H1 (cell line): ENCODE data around the gene APBA2. TPM values are rescaled to one million over a fixed set of nuclear protein-coding genes. Genes with fewer than 3 reads are reported as not detected.
"Not testable (repeated sequence)": the region's sequence is repeated elsewhere in the genome, so short reads cannot be mapped to it uniquely, and the experiment has no call there.

ENCODE experiments used
- CTCF ChIA-PET: fragments of 300-600 bp; sonication (Branson Sonifier 250); formaldehyde crosslinking; loops from one replicate; lab custom pipeline; 2021; ENCODE audit not compliant: partially characterized antibody; lab: Charles Lee
- POLR2A ChIA-PET: fragments of 300-600 bp; sonication (Branson Sonifier 250); formaldehyde crosslinking; loops from one replicate; lab custom pipeline; 2021; ENCODE audit warnings: inconsistent platforms; ENCODE audit not compliant: partially characterized antibody; lab: Charles Lee
- DNase-seq, 2 experiments: peaks; one replicate each; pipeline versions ENCODE4 v3.0.0 to v3.0.0-alpha.2; 2010 to 2022; ENCODE audit warnings: low spot score in 2 of 2, low read depth in 1 of 2, mixed read lengths in 1 of 2
- FAIRE-seq: peaks from 2 replicates; lab custom pipeline; 2011; peaks lifted over from hg19 to GRCh38; lab: Jason Lieb, UNC
- H2AFZ ChIP-seq: 2 replicates; pipeline ENCODE4 v1.8.1; 2012; ENCODE audit warnings: low read length, inconsistent platforms
- H2AK5ac ChIP-seq: 2 replicates; pipeline ENCODE4 v1.6.1; 2013; ENCODE audit warnings: low read depth, low read length
- H2BK120ac ChIP-seq: replicated peaks from 2 replicates; pipeline ENCODE3; 2013; ENCODE audit warnings: low read depth, low read length, inconsistent platforms
- H2BK12ac ChIP-seq: 2 replicates; pipeline ENCODE4 v1.6.1; 2013; ENCODE audit warnings: low read depth, low read length
- H2BK15ac ChIP-seq: 2 replicates; pipeline ENCODE4 v1.6.1; 2013; ENCODE audit warnings: low read length
- H2BK20ac ChIP-seq: 2 replicates; pipeline ENCODE4 v1.6.1; 2013; ENCODE audit warnings: low read length
- H2BK5ac ChIP-seq: 2 replicates; pipeline ENCODE4 v1.6.1; 2013; ENCODE audit warnings: low read depth, low read length
- H3K14ac ChIP-seq: 2 replicates; pipeline ENCODE4 v1.6.1; 2013; ENCODE audit warnings: inconsistent platforms; ENCODE audit not compliant: insufficient read length
- H3K18ac ChIP-seq: 2 replicates; pipeline ENCODE4 v1.6.1; 2013; ENCODE audit warnings: low read length; ENCODE audit errors: extremely low read depth
- H3K23ac ChIP-seq: 2 replicates; pipeline ENCODE4 v1.6.1; 2013; ENCODE audit warnings: inconsistent platforms; ENCODE audit not compliant: insufficient read length
- H3K23me2 ChIP-seq: 2 replicates; pipeline ENCODE4 v1.6.1; 2013; ENCODE audit warnings: low read depth, low read length
- H3K27ac ChIP-seq: 2 replicates; pipeline ENCODE4 v1.6.1; 2011; ENCODE audit warnings: low read depth, low read length, inconsistent platforms
- H3K27me3 ChIP-seq, 4 experiments: replicated peaks in 1 of 4; 1 replicate in 1 of 4; 2 replicates in 3 of 4; pipeline versions ENCODE4 v1.6.1 to v1.8.1; 2011 to 2013; ENCODE audit warnings: low read length in 3 of 4, mild to moderate bottlenecking in 3 of 4, inconsistent platforms in 2 of 4, mixed read lengths in 2 of 4, moderate library complexity in 1 of 4; ENCODE audit not compliant: control insufficient read depth in 3 of 4, insufficient read depth in 3 of 4; ENCODE audit errors: extremely low read depth in 1 of 4
- H3K36me3 ChIP-seq, 4 experiments: 2 replicates each; pipeline versions ENCODE4 v1.6.1 to v1.8.1; 2011 to 2013; ENCODE audit warnings: mild to moderate bottlenecking in 4 of 4, low read length in 3 of 4, moderate library complexity in 2 of 4, control low read depth in 1 of 4, inconsistent platforms in 1 of 4; ENCODE audit not compliant: insufficient read depth in 4 of 4, control insufficient read depth in 2 of 4
- H3K4ac ChIP-seq: replicated peaks from 2 replicates; pipeline ENCODE3; 2013; ENCODE audit warnings: low read length, low read depth, mixed read lengths, inconsistent platforms; ENCODE audit not compliant: insufficient read length
- H3K4me1 ChIP-seq, 4 experiments: replicated peaks in 1 of 4; 1 replicate in 1 of 4; 2 replicates in 3 of 4; pipeline versions ENCODE4 v1.6.1 to v1.8.1; 2011 to 2013; ENCODE audit warnings: low read length in 3 of 4, inconsistent platforms in 2 of 4, mixed read lengths in 1 of 4; ENCODE audit not compliant: insufficient read depth in 4 of 4, control insufficient read depth in 3 of 4
- H3K4me2 ChIP-seq, 2 experiments: 2 replicates each; pipeline versions ENCODE4 v1.6.1 to v1.8.1; 2011 to 2013; ENCODE audit warnings: low read depth in 2 of 2, low read length in 2 of 2, control low read depth in 1 of 2, inconsistent platforms in 1 of 2, mild to moderate bottlenecking in 1 of 2; ENCODE audit not compliant: insufficient read depth in 1 of 2
- H3K4me3 ChIP-seq, 4 experiments: fragments of 200-600, 300-600 bp in 1 of 4; sonication (generic), shearing (Covaris generic), sonication (Bioruptor Twin) in 1 of 4; 2 replicates each; pipeline versions ENCODE4 v1.5.1 to v1.8.1; 2011 to 2016; ENCODE audit warnings: low read length in 4 of 4, low read depth in 3 of 4, control low read depth in 2 of 4, inconsistent platforms in 2 of 4, mild to moderate bottlenecking in 2 of 4, mixed read lengths in 1 of 4, moderate library complexity in 1 of 4; ENCODE audit not compliant: insufficient read depth in 2 of 4; ENCODE audit errors: extremely low read depth in 1 of 4
- H3K56ac ChIP-seq: replicated peaks from 2 replicates; pipeline ENCODE3; 2013; ENCODE audit warnings: low read depth, mild to moderate bottlenecking, mixed read lengths, low read length, inconsistent platforms; ENCODE audit not compliant: insufficient read length
- H3K79me1 ChIP-seq: 2 replicates; pipeline ENCODE4 v1.6.1; 2013; ENCODE audit warnings: low read depth, low read length, control low read depth
- H3K79me2 ChIP-seq, 2 experiments: 2 replicates each; pipeline versions ENCODE4 v1.6.1 to v1.8.1; 2012 to 2013; ENCODE audit warnings: low read length in 2 of 2, mild to moderate bottlenecking in 2 of 2, inconsistent platforms in 1 of 2; ENCODE audit not compliant: insufficient read depth in 2 of 2, control insufficient read depth in 1 of 2
- H3K9ac ChIP-seq, 4 experiments: replicated peaks in 1 of 4; 1 replicate in 1 of 4; 2 replicates in 3 of 4; pipeline versions ENCODE4 v1.6.1 to v1.8.1; 2011 to 2013; ENCODE audit warnings: low read depth in 3 of 4, low read length in 3 of 4, control low read depth in 2 of 4, mild to moderate bottlenecking in 2 of 4, moderate library complexity in 2 of 4, inconsistent platforms in 1 of 4; ENCODE audit errors: extremely low read depth in 1 of 4
- H3K9me3 ChIP-seq, 2 experiments: 2 replicates each; pipeline versions ENCODE4 v1.6.1 to v1.8.1; 2012 to 2013; ENCODE audit warnings: mild to moderate bottlenecking in 2 of 2, moderate library complexity in 2 of 2, control low read depth in 1 of 2, inconsistent platforms in 1 of 2, low read depth in 1 of 2, low read length in 1 of 2, mixed read lengths in 1 of 2; ENCODE audit not compliant: insufficient read depth in 2 of 2
- H4K20me1 ChIP-seq, 2 experiments: replicated peaks in 1 of 2; 2 replicates each; pipeline versions ENCODE3 to v1.8.1; 2011 to 2013; ENCODE audit warnings: inconsistent platforms in 2 of 2, low read length in 2 of 2, mild to moderate bottlenecking in 1 of 2; ENCODE audit not compliant: insufficient read depth in 2 of 2, control insufficient read depth in 1 of 2
- H4K5ac ChIP-seq: 2 replicates; pipeline ENCODE4 v1.6.1; 2013; ENCODE audit warnings: low read length, low read depth, mixed read lengths, inconsistent platforms; ENCODE audit not compliant: insufficient read length
- H4K8ac ChIP-seq: 2 replicates; pipeline ENCODE4 v1.8.0; 2013; ENCODE audit warnings: mild to moderate bottlenecking, moderate library complexity, low read length, inconsistent platforms; ENCODE audit not compliant: insufficient read depth; ENCODE audit errors: extremely low read depth
- H4K91ac ChIP-seq: replicated peaks from 2 replicates; pipeline ENCODE3; 2013; ENCODE audit warnings: low read length, mixed read lengths, inconsistent platforms; ENCODE audit not compliant: insufficient read length
- WGBS, 2 experiments: shearing (Covaris generic) in 1 of 2; methylation state at CpG; one replicate each; pipeline versions ENCODE4 v1.1.6 to v1.1.7; 2013 to 2015; ENCODE audit warnings: low lambda C conversion rate in 2 of 2, mixed read lengths in 2 of 2, inconsistent platforms in 1 of 2, low coverage in 1 of 2, missing lambda C conversion rate in 1 of 2; ENCODE audit not compliant: insufficient replicate concordance in 2 of 2, insufficient coverage in 1 of 2, insufficient read length in 1 of 2; ENCODE audit errors: extremely low coverage in 1 of 2, missing lambda C conversion rate in 1 of 2; 5-methylcytosine and 5-hydroxymethylcytosine counted together
- polyA plus RNA-seq, 7 experiments: library from polyadenylated mRNA; depleted of rRNA in 3 of 7; stranded (reverse) in 5 of 7; unstranded in 2 of 7; fragments of >200 nt in 5 of 7; fragments of 200-250 nt in 2 of 7; gene quantifications; 1 replicate in 5 of 7; 2 replicates in 1 of 7; 4 replicates in 1 of 7; pipeline versions ENCODE4 v1.2.1 to v1.2.3, GENCODE V29; 2011 to 2013; ENCODE audit warnings: missing spikeins in 2 of 7, mixed read lengths in 2 of 7
- total RNA-seq: library from RNA; stranded (reverse); fragmentation: NEBNext Ultra II Directional; extraction: Animal tissue kit (Norgen Biotek cat#: 25700); gene quantifications from 2 replicates; pipeline ENCODE4 v1.2.1, GENCODE V29; 2021

The APBA2 gene
- total and polyA plus RNA-seq, 2 of the 8 experiments (the other 6 are each of a cell fraction or from before 2014, with no cell fraction given): 15.5 to 19.0 TPM

GRCh38 chr15:29025411-29025810 lies 139.6 kb downstream of the APBA2 start:
- H2BK5ac ChIP-seq, H3K79me1 ChIP-seq, H3K79me2 ChIP-seq, H2BK20ac ChIP-seq, H4K91ac ChIP-seq, H3K14ac ChIP-seq, H3K4me1 ChIP-seq, POLR2A ChIA-PET, FAIRE-seq, H3K27ac ChIP-seq, H4K5ac ChIP-seq, H3K56ac ChIP-seq, H3K18ac ChIP-seq, DNase-seq, H3K9me3 ChIP-seq, H2AK5ac ChIP-seq, H3K27me3 ChIP-seq, H2BK120ac ChIP-seq, CTCF ChIA-PET, H3K9ac ChIP-seq, H3K4me2 ChIP-seq, H4K8ac ChIP-seq, H3K36me3 ChIP-seq, H3K23ac ChIP-seq, H4K20me1 ChIP-seq, H3K23me2 ChIP-seq, H3K4ac ChIP-seq, H2BK12ac ChIP-seq, H3K4me3 ChIP-seq, H2BK15ac ChIP-seq, H2AFZ ChIP-seq: not testable (repeated sequence)
- WGBS, 2 experiments: 94% methylated on average over 17 of the region's 17 CpGs; no CpG with 5 or more reads in 1 of the 2 experiments

- FAIRE-seq, H3K56ac ChIP-seq, H3K23ac ChIP-seq, H3K4me1 ChIP-seq, DNase-seq, H4K91ac ChIP-seq, H4K8ac ChIP-seq, H3K9me3 ChIP-seq, H2AK5ac ChIP-seq, H3K18ac ChIP-seq, H3K14ac ChIP-seq, H2BK20ac ChIP-seq, H2BK12ac ChIP-seq, H3K27me3 ChIP-seq, H2BK15ac ChIP-seq, H3K23me2 ChIP-seq, H3K4ac ChIP-seq, H3K4me2 ChIP-seq, H3K79me2 ChIP-seq, H3K27ac ChIP-seq, H2BK120ac ChIP-seq, H4K20me1 ChIP-seq, H3K79me1 ChIP-seq, H3K4me3 ChIP-seq, H3K36me3 ChIP-seq, H2BK5ac ChIP-seq, H3K9ac ChIP-seq, H4K5ac ChIP-seq, POLR2A ChIA-PET, H2AFZ ChIP-seq: not testable (repeated sequence)
- CTCF ChIA-PET: interaction anchor here (4.6 kb wide), 1 partner anchor 61 kb away, joined by 18 read pairs; no protein-coding TSS in a partner anchor
Observed at GRCh38 chr15:29028158-29028557, 142.4 kb downstream of the APBA2 start.
